CD8-positive, alpha-beta memory T cell (primary cell): ENCODE data around the gene IGFBP1. TPM values are rescaled to one million over a fixed set of nuclear protein-coding genes. Genes with fewer than 3 reads are reported as not detected.
"Not testable (repeated sequence)": the region's sequence is repeated elsewhere in the genome, so short reads cannot be mapped to it uniquely, and the experiment has no call there.

ENCODE experiments used
- CTCF ChIA-PET: fragments of 350-600 bp; sonication (Branson Sonifier 250); formaldehyde crosslinking; loops from one replicate; lab custom pipeline; 2021; ENCODE audit warnings: antibody characterized with exemption; lab: Charles Lee
- POLR2A ChIA-PET: fragments of 350-600 bp; sonication (Branson Sonifier 250); formaldehyde crosslinking; loops from one replicate; lab custom pipeline; 2021; ENCODE audit warnings: antibody characterized with exemption; lab: Charles Lee
- DNase-seq, 5 donors: peaks; one replicate each; pipeline versions ENCODE4 v3.0.0 to v3.0.0-alpha.2; 2020 to 2022; ENCODE audit warnings: mixed read lengths in 1 of 5
- H3K27ac ChIP-seq: one replicate; pipeline ENCODE4 v1.7.0; 2013; ENCODE audit warnings: low read depth, mild to moderate bottlenecking, low read length, moderate library complexity
- H3K27me3 ChIP-seq: 2 replicates; pipeline ENCODE4 v1.7.0; 2013; ENCODE audit warnings: low read length, mild to moderate bottlenecking; ENCODE audit not compliant: insufficient read depth, poor library complexity, severe bottlenecking
- H3K36me3 ChIP-seq: 2 replicates; pipeline ENCODE4 v1.7.0; 2013; ENCODE audit warnings: mild to moderate bottlenecking, low read length, moderate library complexity; ENCODE audit not compliant: insufficient read depth
- H3K4me1 ChIP-seq: 2 replicates; pipeline ENCODE4 v1.7.0; 2013; ENCODE audit warnings: mild to moderate bottlenecking, low read length, moderate library complexity; ENCODE audit not compliant: insufficient read depth
- H3K4me3 ChIP-seq: 2 replicates; pipeline ENCODE4 v1.7.0; 2013; ENCODE audit warnings: mild to moderate bottlenecking, low read length
- H3K9me3 ChIP-seq: 2 replicates; pipeline ENCODE4 v1.7.0; 2013; ENCODE audit warnings: mild to moderate bottlenecking, low read length
- H3K27ac Mint-ChIP-seq, 8 donors: one replicate each; pipeline ENCODE4 v1.8.0; 2020 to 2021; ENCODE audit warnings: mixed read lengths in 8 of 8, mild to moderate bottlenecking in 6 of 8, inconsistent platforms in 3 of 8, moderate library complexity in 3 of 8
- H3K27me3 Mint-ChIP-seq, 2 donors: one replicate each; pipeline ENCODE4 v1.8.0; 2020 to 2021; ENCODE audit warnings: mixed read lengths in 2 of 2, mild to moderate bottlenecking in 1 of 2, moderate library complexity in 1 of 2
- H3K36me3 Mint-ChIP-seq, 3 donors: one replicate each; pipeline ENCODE4 v1.8.0; 2020 to 2021; ENCODE audit warnings: mixed read lengths in 3 of 3, inconsistent platforms in 1 of 3, mild to moderate bottlenecking in 1 of 3
- H3K4me1 Mint-ChIP-seq, 3 donors: one replicate each; pipeline ENCODE4 v1.8.0; 2020 to 2021; ENCODE audit warnings: mixed read lengths in 3 of 3, inconsistent platforms in 1 of 3, mild to moderate bottlenecking in 1 of 3
- H3K4me3 Mint-ChIP-seq, 7 donors: one replicate each; pipeline ENCODE4 v1.8.0; 2020 to 2021; ENCODE audit warnings: mixed read lengths in 7 of 7, mild to moderate bottlenecking in 6 of 7, moderate library complexity in 4 of 7, inconsistent platforms in 2 of 7
- H3K9me3 Mint-ChIP-seq, 5 donors: one replicate each; pipeline ENCODE4 v1.8.0; 2020 to 2022; ENCODE audit warnings: mixed read lengths in 5 of 5, mild to moderate bottlenecking in 3 of 5, moderate library complexity in 2 of 5, inconsistent platforms in 1 of 5
- polyA plus RNA-seq: library from polyadenylated mRNA; unstranded; fragments of 300-500 nt; fragmentation: Illumina TruSeq; gene quantifications from one replicate; pipeline ENCODE4 v1.2.3, GENCODE V29; 2021
- total RNA-seq, 2 experiments: library from RNA; stranded (reverse); gene quantifications; one replicate each; pipeline ENCODE4 v1.2.3, GENCODE V29; 2021

IGFBP1 gene
- total and polyA plus RNA-seq, 3 experiments from 2014 or later = not detected

GRCh38 chr7:45937301-45937700, 49.0 kb downstream of the IGFBP1 start:
- H3K27me3 Mint-ChIP-seq = peaks cover 2 to 20% of the 10 kb centered on the region in 2 donors
- Histone ChIP-seq H3K4me1 (no peaks in the 10 kb centered on the region), H3K4me3 (no peak overlapping the region), H3K27me3 (no peaks in the 10 kb centered on the region), H3K36me3 (no peaks in the 10 kb centered on the region), H3K9me3 (no peaks in the 10 kb centered on the region), H3K27ac (no peak overlapping the region)
- peaks cover 0 to 7% (median 0%) of the 10 kb centered on the region in 5 donors for H3K9me3 Mint-ChIP-seq
- peaks cover 0 to 4% (median 1%) of the 10 kb centered on the region in 3 donors for H3K36me3 Mint-ChIP-seq
- no peak overlapping the region for H3K27ac Mint-ChIP-seq
- peaks cover 19 to 26% (median 24%) of the 10 kb centered on the region in 3 donors for H3K4me1 Mint-ChIP-seq
- CTCF ChIA-PET = interaction anchor here (1.2 kb wide), 1 partner anchor 15 kb away, joined by 4 read pairs; no protein-coding TSS in a partner anchor
- H3K4me3 Mint-ChIP-seq = no peak overlapping the region
- DNase-seq = no peak
- POLR2A ChIA-PET = no interaction called here

GRCh38 chr7:45937862-45938261, 49.6 kb downstream of the IGFBP1 start:
- Mint-ChIP-seq H3K4me1 (peaks cover 23 to 31% (median 27%) of the 10 kb centered on the region in 3 donors), H3K27me3 (peaks cover 2 to 20% of the 10 kb centered on the region in 2 donors), H3K27ac (no peak overlapping the region), H3K9me3 (peaks cover 0 to 7% (median 0%) of the 10 kb centered on the region in 5 donors), H3K4me3 (no peak overlapping the region), H3K36me3 (peaks cover 0 to 4% (median 1%) of the 10 kb centered on the region in 3 donors)
- CTCF ChIA-PET = interaction anchor here (1.2 kb wide), 1 partner anchor 15 kb away, joined by 4 read pairs; no protein-coding TSS in a partner anchor
- Histone ChIP-seq H3K9me3 (no peaks in the 10 kb centered on the region), H3K27ac (no peak overlapping the region), H3K4me3 (no peak overlapping the region), H3K36me3 (no peaks in the 10 kb centered on the region), H3K27me3 (no peaks in the 10 kb centered on the region), H3K4me1 (no peaks in the 10 kb centered on the region)
- no peak for DNase-seq
- POLR2A ChIA-PET = no interaction called here

- no peaks in the 10 kb centered on the region for H3K27me3 ChIP-seq
- no peaks in the 10 kb centered on the region for H3K4me1 ChIP-seq
- Mint-ChIP-seq H3K27me3 (peaks cover 2 to 20% of the 10 kb centered on the region in 2 donors), H3K9me3 (peaks cover 0 to 7% (median 0%) of the 10 kb centered on the region in 5 donors), H3K27ac (no peak overlapping the region), H3K4me1 (peaks cover 26 to 40% (median 28%) of the 10 kb centered on the region in 3 donors), H3K4me3 (peak overlapping the region in 2 of 7 donors; percentile 40 to 49), H3K36me3 (peaks cover 0 to 4% (median 1%) of the 10 kb centered on the region in 3 donors)
- no peaks in the 10 kb centered on the region for H3K9me3 ChIP-seq
- DNase-seq = no peak
- no peak overlapping the region for H3K4me3 ChIP-seq
- CTCF ChIA-PET = interaction anchor here (1.2 kb wide), 1 partner anchor 16 kb away, joined by 4 read pairs; no protein-coding TSS in a partner anchor
- H3K27ac ChIP-seq = no peak overlapping the region
- H3K36me3 ChIP-seq = no peaks in the 10 kb centered on the region
- POLR2A ChIA-PET = no interaction called here
Measured at GRCh38 chr7:45938626-45939302, 50.5 kb downstream of the IGFBP1 start.

GRCh38 chr7:45939574-45939973, 51.3 kb downstream of the IGFBP1 start:
- H3K4me3 Mint-ChIP-seq = peak overlapping the region; percentile 6 to 60 (median 48)
- H3K36me3 Mint-ChIP-seq = peaks cover 0 to 4% (median 1%) of the 10 kb centered on the region in 3 donors
- Histone ChIP-seq H3K4me3 (no peak overlapping the region), H3K27me3 (no peaks in the 10 kb centered on the region), H3K4me1 (no peaks in the 10 kb centered on the region), H3K36me3 (no peaks in the 10 kb centered on the region), H3K27ac (no peak overlapping the region), H3K9me3 (no peaks in the 10 kb centered on the region)
- H3K27ac Mint-ChIP-seq = peak overlapping the region in 1 of 8 donors; percentile 48
- peaks cover 2 to 14% of the 10 kb centered on the region in 2 donors for H3K27me3 Mint-ChIP-seq
- DNase-seq = no peak
- POLR2A ChIA-PET = no interaction called here
- peaks cover 0 to 7% (median 0%) of the 10 kb centered on the region in 5 donors for H3K9me3 Mint-ChIP-seq
- CTCF ChIA-PET = interaction anchor here (1.5 kb wide), 1 partner anchor 17 kb away, joined by 12 read pairs; the partner anchor contains the start of gene IGFBP3
- H3K4me1 Mint-ChIP-seq = peaks cover 28 to 45% (median 30%) of the 10 kb centered on the region in 3 donors

GRCh38 chr7:45940237-45940781, 52.0 kb downstream of the IGFBP1 start:
- ChIA-PET POLR2A (interaction anchor here (1.0 kb wide), 1 partner anchor 20 kb away, joined by 3 read pairs; the partner anchor contains the start of gene IGFBP3), CTCF (interaction anchor here (1.5 kb wide), 1 partner anchor 18 kb away, joined by 12 read pairs; the partner anchor contains the start of gene IGFBP3)
- Mint-ChIP-seq H3K4me3 (peak overlapping the region; percentile 83 to 93 (median 86)), H3K27ac (peak overlapping the region; percentile 34 to 84 (median 65)), H3K4me1 (peaks cover 28 to 45% (median 30%) of the 10 kb centered on the region in 3 donors)
- not testable (repeated sequence) for H3K27ac ChIP-seq, H3K9me3 Mint-ChIP-seq, H3K27me3 Mint-ChIP-seq, H3K4me1 ChIP-seq, H3K27me3 ChIP-seq, H3K9me3 ChIP-seq, H3K36me3 Mint-ChIP-seq, H3K36me3 ChIP-seq
- H3K4me3 ChIP-seq = peak overlapping the region; percentile 61
- peak in 4 of 5 donors; percentile 17 to 60 (median 46) for DNase-seq

- Mint-ChIP-seq H3K27me3 (peaks cover 0 to 9% of the 10 kb centered on the region in 2 donors), H3K9me3 (peaks cover 0 to 7% (median 0%) of the 10 kb centered on the region in 5 donors), H3K4me1 (peaks cover 28 to 50% (median 30%) of the 10 kb centered on the region in 3 donors), H3K27ac (peak overlapping the region in 4 of 8 donors; percentile 59 to 83 (median 73)), H3K4me3 (peak overlapping the region; percentile 83 to 93 (median 86)), H3K36me3 (peaks cover 0 to 4% (median 1%) of the 10 kb centered on the region in 3 donors)
- H3K4me3 ChIP-seq = peak overlapping the region; percentile 61
- POLR2A ChIA-PET = interaction anchor here (1.0 kb wide), 1 partner anchor 20 kb away, joined by 3 read pairs; the partner anchor contains the start of gene IGFBP3
- H3K27ac ChIP-seq = no peak overlapping the region
- no peak for DNase-seq
- H3K4me1 ChIP-seq = no peaks in the 10 kb centered on the region
- H3K36me3 ChIP-seq = no peaks in the 10 kb centered on the region
- no peaks in the 10 kb centered on the region for H3K9me3 ChIP-seq
- CTCF ChIA-PET = interaction anchor here (1.1 to 1.5 kb wide), 2 partner anchors 19 kb away, joined by 3 to 12 read pairs; partner anchors contain the start of gene IGFBP3
- H3K27me3 ChIP-seq = no peaks in the 10 kb centered on the region
Measured at GRCh38 chr7:45940939-45941338, 52.7 kb downstream of the IGFBP1 start.
